Left kidney (tissue), 2 donors: ENCODE measurements around the gene TFCP2L1. TPM values are rescaled to one million over a fixed set of nuclear protein-coding genes. Genes with fewer than 3 reads are reported as not detected.
"Not testable (repeated sequence)": the region's sequence is repeated elsewhere in the genome, so short reads cannot be mapped to it uniquely, and the experiment has no call there.

Source experiments
- DNase-seq: peaks from one replicate; pipeline ENCODE4 v3.0.0-alpha.2; 2013
- polyA plus RNA-seq: library from polyadenylated mRNA; unstranded; fragments of 120-200 nt; gene quantifications from one replicate; pipeline ENCODE4 v1.2.1, GENCODE V29; 2013; ENCODE audit not compliant: insufficient read length

Gene TFCP2L1
- polyA plus RNA-seq, 1 donor: 68.0 TPM

DNA sequence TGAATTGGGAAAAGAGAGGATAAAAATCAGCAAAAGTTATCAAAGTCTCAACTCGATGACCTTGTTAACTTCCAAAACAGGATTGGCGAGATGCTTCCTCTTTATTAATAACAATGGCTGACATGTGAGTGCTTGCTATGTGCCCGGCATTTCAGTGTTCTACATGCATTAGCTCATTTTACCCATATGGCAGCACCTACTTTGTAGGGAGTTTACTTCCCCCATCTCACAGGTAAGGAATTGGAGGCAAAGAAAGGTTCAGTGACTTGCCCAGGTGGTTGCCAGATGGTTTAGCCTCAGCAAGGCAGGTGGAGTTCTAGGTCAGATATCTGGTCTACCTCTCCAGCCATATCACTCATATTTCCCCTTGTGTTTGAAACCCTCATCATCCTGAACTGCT is 12.4 kb downstream of the TFCP2L1 start:
- no peak for DNase-seq

- DNase-seq: not testable (repeated sequence)
These were observed 15.6 kb downstream of the TFCP2L1 start for GRCh38 chr2:121269436-121269835.

DNA sequence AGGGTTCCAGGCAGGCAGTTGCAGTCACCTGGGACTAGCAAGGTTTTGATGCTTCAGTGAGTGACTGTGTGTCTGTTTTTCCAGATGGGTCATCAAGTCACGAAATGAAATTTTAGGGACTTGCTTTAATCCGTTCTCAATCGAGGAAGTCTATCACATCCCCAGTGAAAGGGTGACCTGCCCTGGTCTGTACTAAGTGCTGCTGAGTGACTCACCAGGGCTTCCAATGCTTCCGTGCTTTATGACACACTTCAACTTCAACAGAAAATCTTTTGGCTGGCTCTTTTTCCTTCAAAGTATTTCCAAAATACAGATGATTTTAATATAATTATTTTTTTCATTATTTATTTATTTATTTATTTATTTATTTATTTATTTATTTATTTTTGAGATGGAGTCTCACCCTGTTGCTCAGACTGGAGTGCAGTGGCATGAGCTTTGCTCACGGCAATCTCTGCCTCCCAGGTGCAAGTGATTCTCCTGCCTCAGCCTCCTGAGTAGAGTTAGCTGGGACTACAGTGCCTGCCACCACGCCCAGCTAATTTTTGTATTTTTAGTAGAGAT is 18.4 kb downstream of the TFCP2L1 start:
- DNase-seq: no peak

GRCh38 chr2:121263996-121264715 is 20.8 kb downstream of the TFCP2L1 start:
- DNase-seq: no peak

DNA sequence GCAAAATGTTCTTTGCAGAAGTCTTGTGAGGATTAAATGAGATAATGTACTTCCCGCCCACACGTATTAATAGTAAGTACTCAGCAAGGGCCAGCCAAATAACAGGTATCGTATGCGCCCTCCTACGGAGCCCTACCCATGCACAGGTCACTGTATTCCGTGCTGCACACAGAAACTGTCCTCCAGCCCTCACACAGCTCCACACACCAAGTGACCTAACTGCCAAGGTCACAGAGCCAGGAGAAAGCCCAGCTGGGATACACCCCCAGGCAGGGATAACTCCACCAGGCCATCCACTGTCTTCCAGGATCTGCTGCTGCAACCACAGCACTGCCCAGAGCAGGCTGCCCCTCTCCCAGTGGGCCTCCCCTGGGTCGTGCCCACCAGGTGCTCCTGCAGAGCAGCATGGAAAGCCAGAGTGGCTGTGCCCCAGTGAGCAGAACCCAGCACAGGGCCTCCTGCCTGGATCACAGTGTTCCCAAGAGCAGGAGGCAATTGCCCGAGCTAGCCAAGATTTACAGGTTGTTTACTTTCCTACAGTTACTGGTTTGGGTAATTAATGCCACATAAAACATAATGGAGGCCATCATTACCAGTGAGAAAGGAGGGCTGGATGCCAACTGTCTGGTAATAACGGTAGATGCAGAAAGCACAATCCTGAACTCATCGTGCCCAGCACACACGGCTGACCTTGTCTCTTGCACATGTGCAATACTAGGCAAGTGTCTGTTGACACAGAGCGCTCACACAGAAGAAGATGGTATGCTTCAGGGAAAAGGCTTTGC is 24.4 kb downstream of the TFCP2L1 start:
- DNase-seq: no peak

GRCh38 chr2:121258051-121258450 is 27.0 kb downstream of the TFCP2L1 start:
- DNase-seq: no peak

GRCh38 chr2:121257480-121257840 is 27.5 kb downstream of the TFCP2L1 start:
- DNase-seq: no peak

DNA sequence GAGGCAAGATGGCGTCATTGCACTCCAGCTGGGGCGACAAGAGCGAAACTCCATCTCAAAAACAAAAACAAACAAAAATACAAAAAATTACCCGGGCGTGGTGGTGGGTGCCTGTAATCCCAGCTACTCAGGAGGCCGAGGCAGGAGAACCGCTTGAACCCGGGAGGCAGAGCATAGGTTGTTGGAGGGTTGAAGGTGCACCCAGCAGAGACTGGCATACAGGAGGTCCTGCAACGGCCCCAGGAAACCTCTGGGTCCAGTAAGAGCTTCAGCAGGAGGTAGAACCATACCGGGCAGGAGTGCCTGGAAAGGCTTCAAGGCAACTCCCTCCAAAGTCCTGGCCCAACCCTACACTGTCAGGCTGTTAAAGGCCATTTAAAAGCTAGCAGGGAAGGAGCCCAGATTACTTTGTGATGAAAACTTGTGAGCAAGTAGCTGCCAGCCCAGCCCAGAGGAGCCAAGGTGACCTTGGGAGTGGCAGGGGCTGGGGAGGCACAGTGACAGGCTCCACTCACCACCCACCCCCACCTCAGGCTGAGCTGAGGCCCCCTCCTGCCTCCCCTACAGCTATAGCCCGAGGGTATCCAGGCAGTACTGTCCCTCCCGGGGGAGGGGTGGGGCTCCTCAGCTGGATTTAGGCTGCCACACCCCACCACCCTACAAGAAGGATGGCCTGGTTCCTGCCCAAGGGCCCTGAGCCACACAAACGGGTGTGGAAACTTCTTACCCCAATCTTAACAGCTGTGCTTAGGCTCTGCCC is 28.1 kb downstream of the TFCP2L1 start:
- DNase-seq: no peak

DNA sequence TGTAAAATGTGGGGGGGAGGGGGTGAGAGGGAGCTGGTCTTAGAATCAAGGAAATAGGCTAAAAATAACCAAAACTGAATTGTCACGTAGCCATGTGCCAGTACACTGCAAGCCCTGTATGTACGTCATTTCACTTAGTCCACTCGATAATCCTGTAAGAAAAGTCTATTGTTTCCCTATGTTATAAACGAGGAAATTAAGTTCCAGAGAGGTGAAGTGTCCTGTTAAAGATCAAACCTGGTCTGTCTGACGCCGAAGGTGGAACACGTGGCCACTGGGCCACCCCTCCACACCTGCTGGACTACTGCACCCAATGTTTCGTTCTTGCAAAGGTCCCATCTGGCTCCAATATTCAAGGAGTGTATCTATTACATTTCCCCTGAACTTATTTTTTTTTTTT is 29.6 kb downstream of the TFCP2L1 start:
- no peak for DNase-seq

GRCh38 chr2:121254748-121255147 is 30.3 kb downstream of the TFCP2L1 start:
- no peak for DNase-seq

GRCh38 chr2:121253674-121254240 is 31.2 kb downstream of the TFCP2L1 start:
- no peak for DNase-seq

DNA sequence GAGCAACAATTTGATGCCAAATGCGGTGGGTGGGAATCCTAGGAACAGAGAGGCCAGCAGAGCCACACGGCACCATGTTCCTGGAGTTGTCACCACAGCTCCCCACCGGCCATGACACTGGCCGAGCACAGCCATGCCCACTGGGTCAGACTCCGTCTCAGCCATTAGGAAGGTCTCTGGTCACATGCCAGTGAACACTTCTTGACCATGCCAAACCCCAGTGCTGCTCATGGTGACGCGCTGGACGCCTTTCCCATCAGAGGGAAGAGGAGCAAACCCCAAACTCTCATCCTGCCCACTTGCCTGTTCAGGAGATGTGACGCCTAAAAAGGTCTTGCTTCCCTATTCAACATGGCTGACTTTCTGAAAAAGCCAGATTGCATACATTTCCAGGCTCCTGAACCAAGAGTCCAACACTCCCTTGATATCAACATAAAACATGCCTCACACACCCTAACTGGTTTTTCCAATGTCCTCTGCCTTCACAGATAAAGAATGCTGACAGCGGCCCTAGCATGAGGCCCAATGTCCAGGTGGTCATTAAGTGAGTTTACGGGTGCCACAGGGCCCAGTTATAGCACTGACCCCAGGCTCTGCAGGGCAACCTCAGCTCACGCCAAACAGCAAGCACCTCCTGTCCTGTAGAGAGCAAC is 31.9 kb downstream of the TFCP2L1 start:
- DNase-seq: no peak

GRCh38 chr2:121251497-121251896 is 33.5 kb downstream of the TFCP2L1 start:
- no peak for DNase-seq

GRCh38 chr2:121248766-121249343 is 36.1 kb downstream of the TFCP2L1 start:
- no peak for DNase-seq

DNA sequence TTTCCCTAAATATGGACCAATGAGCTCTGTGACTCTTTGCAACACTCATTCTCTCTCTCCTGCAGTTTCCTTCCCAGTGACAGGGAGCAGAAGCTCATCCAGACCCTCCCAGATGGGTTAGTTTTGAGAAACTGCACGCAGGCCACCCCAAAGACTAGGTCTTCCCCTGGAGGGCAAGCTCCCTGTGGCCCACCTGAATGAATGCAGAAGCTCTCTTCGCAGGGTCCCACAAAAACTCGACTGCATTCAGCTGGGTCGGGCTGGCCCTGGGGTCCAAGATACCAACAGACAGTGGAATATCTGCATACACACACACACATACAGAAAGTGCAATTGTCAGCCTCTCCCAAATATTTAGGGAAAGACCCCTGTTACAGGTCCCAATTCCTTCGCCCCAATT is 37.0 kb downstream of the TFCP2L1 start:
- DNase-seq: no peak

DNA sequence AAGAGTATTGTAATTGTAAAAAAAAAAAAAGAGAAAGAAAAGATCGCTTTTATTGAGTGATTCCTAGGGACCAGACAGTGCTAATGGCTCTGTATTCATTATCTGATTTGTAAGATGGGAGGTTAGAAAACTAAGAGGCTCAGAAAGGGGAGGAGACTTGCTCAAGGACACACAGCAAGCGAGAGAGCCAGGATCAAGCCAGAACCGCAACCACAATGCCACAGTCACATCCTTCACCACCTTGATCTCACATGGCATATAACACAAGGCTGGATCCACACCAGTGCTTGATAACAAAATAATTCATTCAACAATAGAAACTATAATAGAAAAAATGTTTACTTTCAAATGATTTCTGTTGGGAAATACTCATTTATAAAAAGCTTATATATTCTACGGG is 37.5 kb downstream of the TFCP2L1 start:
- DNase-seq: no peak

GRCh38 chr2:121246704-121247255 is 38.2 kb downstream of the TFCP2L1 start:
- no peak for DNase-seq

DNA sequence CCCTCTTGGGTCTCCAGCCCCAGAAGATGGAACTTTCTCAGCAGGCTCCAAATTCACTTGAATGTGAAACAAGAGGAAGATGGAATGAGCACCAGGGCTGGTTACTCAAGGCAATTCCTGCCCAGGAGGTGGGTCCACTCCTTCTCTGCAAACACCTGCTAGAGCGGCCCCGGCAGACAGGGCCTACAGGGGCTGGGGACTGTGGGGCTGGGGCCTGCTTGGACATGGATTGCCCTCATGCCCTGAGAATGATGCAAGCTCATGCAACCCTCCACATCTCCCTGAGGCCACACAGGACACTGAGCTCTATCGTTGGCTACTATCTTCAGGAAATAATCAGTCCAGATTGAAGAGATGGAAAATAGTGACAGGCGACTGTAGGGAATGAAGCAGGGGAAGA is 39.1 kb downstream of the TFCP2L1 start:
- no peak for DNase-seq

DNA sequence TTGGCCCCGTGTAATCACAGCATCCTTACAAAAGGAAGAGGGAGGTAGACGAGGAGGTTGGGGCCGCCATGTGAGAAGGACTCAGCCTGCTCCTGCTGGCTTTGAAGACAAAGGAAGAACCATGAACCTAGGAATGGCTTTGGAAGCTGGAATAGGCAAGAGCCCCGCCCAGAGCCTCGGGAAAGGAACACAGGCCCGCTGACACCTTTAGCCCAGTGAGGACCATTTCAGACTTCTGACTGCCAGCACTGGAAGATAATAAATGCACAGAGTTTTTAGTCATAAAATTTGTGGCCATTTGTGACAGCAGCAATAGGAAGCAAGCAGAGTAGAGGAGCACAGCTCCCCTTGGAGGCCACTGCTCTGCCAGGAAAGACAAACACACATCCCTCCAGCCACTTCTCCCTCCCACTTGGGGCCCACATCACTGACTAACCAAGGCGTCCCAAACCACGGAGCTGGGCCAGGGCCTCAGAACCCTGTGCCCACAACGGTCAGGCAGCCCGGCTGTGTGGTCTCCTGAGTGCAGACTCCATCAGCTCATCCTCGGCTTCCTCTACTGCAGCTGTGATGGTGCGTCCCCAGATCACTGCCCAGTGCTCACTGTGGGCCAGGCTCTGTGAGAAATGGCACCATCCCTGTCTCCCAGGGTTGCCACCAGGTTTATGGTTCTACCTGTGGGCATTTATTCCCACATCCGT is 39.7 kb downstream of the TFCP2L1 start:
- DNase-seq: no peak

- DNase-seq: no peak
These were observed 40.4 kb downstream of the TFCP2L1 start for GRCh38 chr2:121244616-121245015.
